LNCaP clone FGC (cell line): ENCODE results near the gene GLCE.
"Not testable (repeated sequence)": the region's sequence is repeated elsewhere in the genome, so short reads cannot be mapped to it uniquely, and the experiment has no call there.

Source experiments
- DNase-seq: peaks from one replicate; pipeline ENCODE4 v3.0.0-alpha.2; 2011; ENCODE audit warnings: low read depth
- H3K4me3 ChIP-seq: 2 replicates; pipeline ENCODE4 v1.5.1; 2011; ENCODE audit warnings: mild to moderate bottlenecking, low read depth, low read length, control low read depth
- CTCF ChIP-seq: IDR thresholded peaks from 2 replicates; pipeline ENCODE4 v1.5.1; 2012; ENCODE audit warnings: mild to moderate bottlenecking; ENCODE audit not compliant: control insufficient read depth, insufficient read depth; ENCODE audit errors: extremely low read depth

The GLCE gene

DNA sequence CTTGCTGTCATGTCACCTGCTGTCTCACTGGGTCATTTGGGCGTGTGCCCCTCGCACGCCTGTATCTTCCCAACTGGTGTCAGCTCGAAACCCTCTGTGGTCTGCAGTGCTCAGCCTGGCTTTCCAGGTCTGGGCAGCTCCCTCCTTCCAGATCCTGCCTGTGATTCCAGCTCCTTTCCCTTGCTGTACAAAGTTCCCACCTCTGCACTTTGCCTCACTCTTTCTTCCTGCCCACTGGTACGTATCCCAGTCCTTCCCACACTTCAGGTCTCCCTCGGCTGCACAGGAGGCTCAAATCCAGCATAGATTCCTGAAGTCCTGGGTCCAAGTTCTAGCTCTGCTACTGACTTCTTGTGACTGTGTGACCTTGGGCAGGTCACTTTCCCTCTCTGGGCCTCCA is 136.2 kb downstream of the GLCE start:
- H3K4me3 ChIP-seq = no peak overlapping the region
- no peak for DNase-seq
- TF ChIP-seq CTCF = no peak

GRCh38 chr15:69297642-69298353 is 137.4 kb downstream of the GLCE start:
- H3K4me3 ChIP-seq = no peak overlapping the region
- DNase-seq = no peak
- no peak for TF ChIP-seq CTCF

GRCh38 chr15:69298354-69298696 is 137.9 kb downstream of the GLCE start:
- no peak for DNase-seq
- peak overlapping the region; percentile 42 for H3K4me3 ChIP-seq
- TF ChIP-seq CTCF = no peak

- peak within 1 kb of the TSS; percentile 42 for H3K4me3 ChIP-seq
- DNase-seq = no peak
- no peak; the same call in 1 of the 2 replicates for TF ChIP-seq CTCF
Observed at GRCh38 chr15:69298697-69299441, 138.4 kb downstream of the GLCE start, which contains the start of gene PAQR5. Gene PAQR5 (plus strand): TSS chr15:69298912. CDS start chr15:69360081, 61,169 bp downstream.

GRCh38 chr15:69299451-69299886 is 139.0 kb downstream of the GLCE start:
- H3K4me3 ChIP-seq = peak overlapping the region; percentile 42
- no peak for DNase-seq
- TF ChIP-seq CTCF = no peak

- H3K4me3 ChIP-seq = no peak overlapping the region
- DNase-seq = no peak
- TF ChIP-seq CTCF = no peak
Observed at GRCh38 chr15:69299943-69300588, 139.6 kb downstream of the GLCE start.

GRCh38 chr15:69301101-69301500 is 140.7 kb downstream of the GLCE start:
- H3K4me3 ChIP-seq, DNase-seq: not testable (repeated sequence)

- H3K4me3 ChIP-seq, DNase-seq: not testable (repeated sequence)
Observed at GRCh38 chr15:69302087-69302486, 141.7 kb downstream of the GLCE start.
